NCI-H510A treated with DMSO at 0.1 percent for 48 hours (cell line): ENCODE measurements around the gene CA10.

Experiments used
- DNase-seq: peaks from one replicate; lab custom pipeline; 2025; lab: John Stamatoyannopoulos, UW

The CA10 gene

GRCh38 chr17:51646539-51646938, 512.0 kb downstream of the CA10 start:
- DNase-seq, result no peak

- DNase-seq, result no peak
These were observed 513.5 kb downstream of the CA10 start for GRCh38 chr17:51645056-51645455.

- DNase-seq, result no peak
These were observed 514.6 kb downstream of the CA10 start for GRCh38 chr17:51643702-51644490.

GRCh38 chr17:51642029-51642428, 516.5 kb downstream of the CA10 start:
- no peak for DNase-seq

GRCh38 chr17:51640108-51640622, 518.3 kb downstream of the CA10 start:
- DNase-seq, result peak; percentile 60

- no peak for DNase-seq
These were observed 519.5 kb downstream of the CA10 start for GRCh38 chr17:51638971-51639370.

GRCh38 chr17:51636291-51636690, 522.2 kb downstream of the CA10 start:
- no peak for DNase-seq

GRCh38 chr17:51630101-51630671, 528.3 kb downstream of the CA10 start:
- DNase-seq, result peak; percentile 52

GRCh38 chr17:51629232-51629631, 529.3 kb downstream of the CA10 start:
- no peak for DNase-seq

GRCh38 chr17:51627779-51628178, 530.7 kb downstream of the CA10 start:
- no peak for DNase-seq

- DNase-seq, result no peak
These were observed 540.0 kb downstream of the CA10 start for GRCh38 chr17:51618476-51618875.

GRCh38 chr17:51617986-51618385, 540.5 kb downstream of the CA10 start:
- DNase-seq, result no peak

- DNase-seq, result no peak
These were observed 545.3 kb downstream of the CA10 start for GRCh38 chr17:51613255-51613654.

- no peak for DNase-seq
These were observed 545.8 kb downstream of the CA10 start for GRCh38 chr17:51612692-51613091.

- no peak for DNase-seq
These were observed 546.9 kb downstream of the CA10 start for GRCh38 chr17:51611585-51611984.

- no peak for DNase-seq
These were observed 547.7 kb downstream of the CA10 start for GRCh38 chr17:51610834-51611233.

- no peak for DNase-seq
These were observed 548.4 kb downstream of the CA10 start for GRCh38 chr17:51610155-51610554.

GRCh38 chr17:51608251-51608933, 550.1 kb downstream of the CA10 start:
- DNase-seq, result peak; percentile 15

GRCh38 chr17:51607512-51607911, 551.0 kb downstream of the CA10 start:
- DNase-seq, result no peak

- DNase-seq, result no peak
These were observed 554.1 kb downstream of the CA10 start for GRCh38 chr17:51604299-51605020.

- no peak for DNase-seq
These were observed 556.8 kb downstream of the CA10 start for GRCh38 chr17:51601622-51602261.

GRCh38 chr17:51598824-51599223, 559.7 kb downstream of the CA10 start:
- no peak for DNase-seq
